ENCODE measurements around the gene SETD2.

GRCh38 chr3:47186285-47186684 lies 22.4 kb upstream of the SETD2 start:
- TF ChIP-seq, protein P1, sequence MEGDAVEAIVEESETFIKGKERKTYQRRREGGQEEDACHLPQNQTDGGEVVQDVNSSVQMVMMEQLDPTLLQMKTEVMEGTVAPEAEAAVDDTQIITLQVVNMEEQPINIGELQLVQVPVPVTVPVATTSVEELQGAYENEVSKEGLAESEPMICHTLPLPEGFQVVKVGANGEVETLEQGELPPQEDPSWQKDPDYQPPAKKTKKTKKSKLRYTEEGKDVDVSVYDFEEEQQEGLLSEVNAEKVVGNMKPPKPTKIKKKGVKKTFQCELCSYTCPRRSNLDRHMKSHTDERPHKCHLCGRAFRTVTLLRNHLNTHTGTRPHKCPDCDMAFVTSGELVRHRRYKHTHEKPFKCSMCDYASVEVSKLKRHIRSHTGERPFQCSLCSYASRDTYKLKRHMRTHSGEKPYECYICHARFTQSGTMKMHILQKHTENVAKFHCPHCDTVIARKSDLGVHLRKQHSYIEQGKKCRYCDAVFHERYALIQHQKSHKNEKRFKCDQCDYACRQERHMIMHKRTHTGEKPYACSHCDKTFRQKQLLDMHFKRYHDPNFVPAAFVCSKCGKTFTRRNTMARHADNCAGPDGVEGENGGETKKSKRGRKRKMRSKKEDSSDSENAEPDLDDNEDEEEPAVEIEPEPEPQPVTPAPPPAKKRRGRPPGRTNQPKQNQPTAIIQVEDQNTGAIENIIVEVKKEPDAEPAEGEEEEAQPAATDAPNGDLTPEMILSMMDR (IDR thresholded peaks at IDR 0.05; ENCODE audit: insufficient read depth, low read length) = no peak
- no peak for TF ChIP-seq POLR2AphosphoS5 (IDR thresholded peaks at IDR 0.05; ENCODE audit: low read depth)

Measured in HL-60 (cell line).